NCI-H1105 treated with DMSO at 0.1 percent for 48 hours (cell line): Measurements from ENCODE around the gene EXOSC7.
"Not testable (repeated sequence)": the region's sequence is repeated elsewhere in the genome, so short reads cannot be mapped to it uniquely, and the experiment has no call there.

Experiments used
- DNase-seq: peaks from one replicate; lab custom pipeline; 2025; lab: John Stamatoyannopoulos, UW

Gene EXOSC7

DNA sequence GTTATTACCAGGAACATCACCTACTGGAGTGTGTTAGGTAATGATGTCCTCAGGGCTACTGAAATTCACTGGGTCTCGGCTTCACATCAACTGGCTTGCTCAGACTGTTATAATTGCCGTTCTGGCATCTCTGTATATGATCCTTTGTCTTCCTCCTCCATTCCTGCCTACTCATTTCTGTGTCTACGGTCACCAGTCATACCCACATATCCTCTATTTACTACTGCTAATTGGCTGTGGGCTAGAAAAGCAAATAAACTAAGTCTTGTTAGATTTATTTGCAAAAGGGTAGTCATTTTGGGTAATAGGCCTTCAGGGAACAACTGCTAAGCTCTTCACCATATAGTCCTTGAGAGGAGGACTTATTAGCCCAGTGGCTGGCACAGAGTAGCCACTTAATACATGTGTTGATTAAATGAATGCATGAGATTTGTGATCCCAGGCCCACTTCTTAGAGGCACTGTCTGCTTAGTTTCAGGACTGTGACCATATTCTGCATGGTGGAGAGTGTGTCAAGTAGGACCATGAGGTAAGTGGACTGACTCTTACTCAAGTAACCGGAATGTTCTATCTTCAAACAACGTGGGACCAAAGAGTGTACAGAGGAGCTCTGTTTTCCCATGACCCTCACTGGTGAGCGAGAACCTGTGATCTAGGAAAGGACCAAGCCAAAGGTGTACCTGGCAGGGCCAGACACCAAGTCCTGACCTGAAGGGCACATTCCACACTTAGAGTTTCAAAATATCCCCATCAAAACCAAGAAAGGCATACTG lies 13.2 kb upstream of the EXOSC7 start:
- DNase-seq, result no peak

DNA sequence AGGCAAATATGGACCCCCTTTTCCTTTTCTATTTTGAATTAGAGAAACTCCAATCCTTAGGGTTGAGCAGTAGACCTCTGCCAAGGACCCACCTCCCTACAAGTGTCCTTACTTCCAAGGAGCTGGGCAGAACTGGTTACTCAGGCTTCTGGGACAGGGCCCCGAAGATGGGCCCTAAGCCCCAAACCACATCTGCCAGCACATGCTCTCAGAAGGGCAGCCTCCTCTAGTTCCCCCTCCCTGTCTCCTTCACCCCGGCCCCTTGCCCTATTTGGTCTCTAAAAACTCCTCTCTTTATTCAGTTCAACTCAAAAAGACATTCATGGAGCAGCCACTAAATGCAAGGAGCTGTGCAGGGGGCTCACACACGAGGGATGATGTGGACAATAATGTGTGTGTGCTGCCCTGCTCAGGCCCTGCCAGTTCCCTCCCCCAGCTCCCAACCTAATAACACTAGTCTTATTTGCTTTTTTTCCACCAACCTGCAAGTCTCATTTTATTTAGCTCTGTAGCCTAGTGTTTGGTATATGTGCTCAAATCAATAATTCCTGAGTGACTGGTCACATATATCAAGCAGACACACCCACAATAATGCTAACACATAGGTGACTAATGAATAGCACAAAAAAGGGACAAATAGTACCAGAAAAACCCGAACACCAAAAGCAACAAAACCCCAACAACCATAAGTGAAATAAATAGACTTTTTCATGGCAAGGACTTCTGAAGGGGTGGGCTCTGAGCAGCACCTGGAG lies 12.3 kb upstream of the EXOSC7 start:
- DNase-seq, result no peak

DNA sequence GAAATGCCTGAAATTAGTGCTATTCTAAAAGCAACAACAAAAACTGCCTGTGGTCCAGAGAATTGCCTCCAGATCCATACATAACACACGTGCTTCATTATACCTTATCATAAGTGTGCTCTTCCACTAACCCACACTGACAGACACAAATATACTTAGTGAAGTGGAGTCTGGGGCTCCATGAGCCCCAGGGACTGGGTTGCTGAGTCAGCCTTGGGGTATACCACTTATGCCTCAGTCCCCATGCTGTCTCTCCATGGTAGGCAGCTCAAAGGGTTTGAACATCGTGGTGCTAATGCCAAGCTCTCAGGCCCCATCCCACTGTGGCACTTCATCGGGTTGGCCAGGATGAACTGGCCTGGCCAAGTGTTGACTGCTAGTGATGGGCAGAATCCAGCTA lies 10.9 kb upstream of the EXOSC7 start:
- no peak for DNase-seq

DNA sequence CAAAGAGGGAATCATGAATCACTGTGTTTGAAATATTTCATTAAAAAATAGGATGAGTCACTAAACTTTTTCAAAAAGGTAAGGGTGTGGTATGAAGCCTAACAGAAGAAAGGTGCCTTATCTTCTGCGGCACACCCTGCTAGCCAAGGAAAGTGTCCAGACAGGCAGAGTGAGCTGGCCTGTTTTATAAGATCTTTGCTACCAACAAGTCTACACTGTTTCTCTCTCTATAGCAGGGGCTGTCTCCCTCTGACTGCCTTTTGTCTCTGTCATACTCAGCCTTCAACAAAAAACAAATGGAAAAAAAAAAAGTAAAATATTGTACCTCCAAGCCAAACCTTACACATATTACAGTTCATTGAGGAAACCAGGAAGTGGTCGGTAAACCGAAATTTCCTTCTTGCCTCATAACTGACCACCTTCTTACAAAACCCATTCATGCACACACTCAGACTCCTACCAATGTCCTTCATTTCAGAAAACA lies 9.2 kb upstream of the EXOSC7 start:
- DNase-seq, result no peak

DNA sequence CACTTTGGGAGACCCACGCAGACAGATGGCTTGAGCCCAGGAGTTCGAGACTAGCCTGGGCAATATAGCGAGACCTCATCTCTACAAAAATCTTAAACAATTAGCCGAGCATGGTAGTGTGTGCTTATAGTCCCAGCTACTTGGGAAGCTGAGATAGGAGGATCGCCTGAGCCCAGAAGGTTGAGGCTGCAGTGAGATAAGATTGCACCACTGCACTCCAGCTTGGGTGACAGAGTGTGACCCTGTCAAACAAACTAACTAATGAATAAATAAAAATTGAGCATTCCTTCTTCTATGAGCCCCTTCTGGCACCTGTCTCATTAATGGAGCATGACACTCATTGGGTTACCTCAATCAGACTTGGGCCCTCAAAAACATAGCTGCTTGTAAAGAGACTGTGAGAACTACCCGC lies 7.6 kb upstream of the EXOSC7 start:
- no peak for DNase-seq

DNA sequence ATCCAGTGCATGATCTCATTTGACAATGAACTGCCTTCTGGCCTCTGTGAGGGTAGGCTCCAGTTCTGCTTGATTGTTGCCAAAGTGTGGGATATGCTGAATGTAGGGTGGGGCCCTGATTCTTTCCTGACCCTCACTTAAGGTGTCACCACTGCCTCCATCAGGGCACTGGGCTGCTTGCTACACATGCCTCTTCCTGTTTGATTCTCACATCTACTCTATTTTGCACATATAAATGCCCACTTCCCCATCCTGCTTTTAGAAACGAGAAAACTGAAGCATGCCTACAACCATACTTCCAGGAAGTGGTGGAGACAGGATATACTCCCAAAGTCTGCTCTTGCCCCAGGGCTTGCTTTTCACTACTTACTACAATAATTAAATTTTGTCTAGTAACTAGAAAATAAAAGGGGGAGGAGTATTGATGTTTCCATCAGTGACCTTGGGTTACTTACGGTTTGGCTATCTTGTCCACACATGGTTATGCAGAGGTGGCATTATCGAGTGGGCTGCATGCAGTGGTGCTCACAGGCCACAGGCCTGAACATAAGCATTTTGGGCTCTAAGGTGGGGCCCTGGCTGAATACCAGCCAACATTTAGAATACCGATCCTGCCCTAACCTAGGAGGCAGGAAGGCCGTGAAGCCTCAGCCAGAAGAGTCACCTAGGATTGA lies 6.8 kb upstream of the EXOSC7 start:
- DNase-seq, result no peak

DNA sequence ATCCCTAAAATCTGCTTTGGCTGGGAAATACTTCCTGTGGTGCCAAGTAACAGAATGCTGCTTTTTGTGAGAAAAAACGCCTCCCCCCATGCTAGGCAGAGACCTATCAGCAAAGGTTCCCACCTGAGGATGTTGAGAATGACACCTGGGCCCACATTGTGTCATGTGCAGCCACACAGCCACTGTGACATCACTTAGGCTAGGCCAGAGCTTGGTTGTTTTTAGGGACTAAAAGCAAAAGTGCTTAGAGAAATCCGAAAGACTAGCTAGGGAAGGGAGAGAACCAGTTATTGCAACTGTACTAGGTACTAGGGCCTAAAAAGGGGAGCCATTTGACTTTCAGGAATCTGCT lies 6.2 kb upstream of the EXOSC7 start:
- DNase-seq, result no peak

DNA sequence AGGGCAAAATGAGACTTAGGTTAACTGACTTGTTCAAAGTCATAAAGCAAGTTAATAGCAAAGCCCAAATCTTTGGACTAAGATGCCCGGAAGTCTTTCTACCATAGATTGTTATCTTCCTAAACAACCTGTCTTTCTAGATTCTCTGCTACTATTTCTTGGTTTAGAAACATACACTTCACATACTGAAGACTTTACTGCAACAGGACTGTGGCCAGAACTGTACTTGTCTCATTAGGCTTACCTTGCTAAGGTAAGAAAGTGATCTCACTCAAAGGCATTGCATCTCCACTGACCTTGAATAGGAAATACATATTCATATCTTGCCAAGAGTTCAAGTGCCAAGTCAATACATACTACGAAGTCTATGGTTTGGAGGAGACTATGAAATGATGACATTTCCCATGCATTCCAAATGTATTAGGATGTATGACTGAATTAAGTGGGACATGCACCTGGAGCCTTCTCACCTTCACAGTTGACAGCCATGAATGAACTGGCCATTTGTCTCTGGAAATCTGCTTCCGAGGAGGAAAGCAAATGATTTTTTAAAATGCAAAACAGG lies 5.0 kb upstream of the EXOSC7 start:
- DNase-seq, result no peak

DNA sequence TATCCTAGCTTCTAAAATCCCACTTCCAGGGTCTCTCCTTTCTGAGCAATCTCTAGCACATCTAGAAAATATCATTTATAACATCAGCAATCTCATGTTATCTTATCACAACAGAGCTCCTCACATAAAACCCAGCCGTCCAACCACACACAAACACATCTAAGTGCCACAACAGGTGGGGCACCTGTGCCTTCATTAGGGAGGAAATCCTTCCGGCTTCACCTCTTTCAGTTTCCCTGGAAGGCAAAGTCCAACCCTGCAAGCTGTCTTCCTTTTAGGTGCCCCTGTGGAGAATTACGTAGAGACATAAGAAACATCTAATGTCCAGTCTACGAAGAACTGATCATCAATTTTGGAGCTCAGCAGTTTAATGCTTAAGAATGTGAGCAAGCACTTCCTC lies 1.6 kb upstream of the EXOSC7 start:
- DNase-seq, result no peak

DNA sequence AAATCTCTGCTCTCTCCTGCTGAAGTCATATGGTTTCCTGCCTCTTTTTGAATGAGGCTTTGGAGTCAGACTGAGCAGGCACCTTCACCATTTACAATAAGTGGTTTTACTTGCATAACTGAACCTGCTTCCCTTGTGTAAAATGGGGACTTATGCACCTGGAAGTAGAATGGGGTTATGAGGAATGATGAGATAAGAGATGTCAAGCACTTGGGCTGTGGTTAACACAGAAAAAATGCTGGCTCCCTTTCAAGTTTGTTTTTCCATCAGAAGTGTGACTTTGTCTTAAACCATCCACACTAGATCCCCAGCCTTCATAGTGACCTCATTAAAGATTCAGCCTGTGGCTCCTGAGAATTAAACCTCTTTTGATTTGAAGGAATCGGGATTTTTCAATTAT lies 5.2 kb downstream of the EXOSC7 start:
- no peak for DNase-seq

DNA sequence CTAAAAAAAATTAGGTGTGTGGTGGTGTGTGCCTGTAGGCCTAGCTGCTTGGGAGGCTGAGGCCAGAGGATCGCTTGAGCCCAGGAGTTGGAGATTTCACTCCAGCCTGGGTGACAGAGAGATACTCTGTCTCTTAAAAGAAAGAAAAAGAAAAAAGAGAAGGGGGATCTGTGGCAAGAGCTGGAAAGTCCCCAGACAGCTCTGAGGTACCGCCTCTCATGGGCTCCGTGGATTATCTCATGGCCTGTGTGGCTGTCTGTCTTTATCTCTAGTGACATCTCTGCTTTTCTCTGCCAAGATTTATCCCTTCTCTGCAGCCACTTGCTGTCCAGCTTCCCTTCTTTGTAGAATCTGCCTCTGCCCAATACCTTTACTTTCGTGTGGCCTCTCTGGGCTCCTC lies 5.7 kb downstream of the EXOSC7 start:
- no peak for DNase-seq

DNA sequence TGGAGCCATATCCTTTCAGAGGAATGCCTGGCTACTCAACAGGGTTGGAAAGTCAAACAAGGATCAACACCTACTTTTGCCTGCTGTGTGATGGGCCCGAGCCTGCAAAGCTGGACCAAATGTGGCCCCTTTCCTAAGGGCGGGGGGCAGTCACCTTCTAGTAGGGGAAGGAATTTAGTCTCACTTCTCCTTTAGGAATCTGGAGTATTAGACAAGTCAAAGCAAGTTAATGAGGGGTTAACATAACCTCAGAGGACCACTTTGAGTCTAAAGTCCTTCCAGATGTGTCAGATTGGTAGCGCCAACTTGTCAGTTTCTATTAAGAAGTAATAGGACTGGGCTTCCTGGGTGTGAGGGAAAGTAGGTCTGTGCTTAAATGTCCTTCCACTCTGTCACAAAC lies 6.8 kb downstream of the EXOSC7 start:
- DNase-seq, result no peak

DNA sequence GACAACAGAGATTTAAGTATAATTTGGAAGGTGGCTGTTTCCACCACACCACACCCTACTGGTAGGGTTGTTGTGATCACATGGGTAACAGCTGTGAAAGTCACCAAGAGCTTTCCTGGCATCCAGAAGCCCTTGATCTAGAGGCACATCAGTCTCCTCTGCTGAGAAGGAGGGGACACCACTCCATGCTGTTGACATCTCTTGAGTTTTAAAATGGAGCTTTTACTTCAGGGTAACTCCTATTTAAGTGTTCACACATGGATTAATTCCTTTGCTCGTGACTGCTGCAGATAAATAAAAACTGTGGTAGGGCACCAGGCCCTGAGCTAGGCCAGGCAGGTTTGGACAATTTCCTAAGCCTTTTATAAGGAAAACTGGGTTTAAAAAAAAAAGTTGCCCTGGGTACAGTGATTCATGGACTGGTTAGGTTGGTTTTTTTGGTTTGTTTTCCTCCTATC lies 7.5 kb downstream of the EXOSC7 start:
- no peak for DNase-seq

DNA sequence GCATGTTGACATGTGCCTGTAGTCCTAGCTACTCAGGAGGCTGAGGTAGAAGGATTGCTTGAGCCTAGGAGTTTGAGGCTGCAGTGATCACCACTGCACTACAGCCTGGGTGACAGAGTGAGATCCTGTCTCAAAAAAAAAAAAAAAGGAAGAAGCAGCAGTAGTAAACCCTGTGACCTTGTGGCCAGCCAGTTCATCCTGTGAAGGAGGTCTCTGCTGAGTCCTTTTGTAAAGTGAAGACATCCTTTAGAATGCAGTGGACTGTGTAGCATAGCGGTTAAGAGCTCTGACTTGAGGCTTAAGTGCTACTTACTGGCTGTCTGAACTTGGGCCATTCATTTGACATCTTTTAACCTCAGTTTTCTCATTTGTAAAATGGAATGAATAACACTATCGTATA lies 8.3 kb downstream of the EXOSC7 start:
- DNase-seq, result no peak

DNA sequence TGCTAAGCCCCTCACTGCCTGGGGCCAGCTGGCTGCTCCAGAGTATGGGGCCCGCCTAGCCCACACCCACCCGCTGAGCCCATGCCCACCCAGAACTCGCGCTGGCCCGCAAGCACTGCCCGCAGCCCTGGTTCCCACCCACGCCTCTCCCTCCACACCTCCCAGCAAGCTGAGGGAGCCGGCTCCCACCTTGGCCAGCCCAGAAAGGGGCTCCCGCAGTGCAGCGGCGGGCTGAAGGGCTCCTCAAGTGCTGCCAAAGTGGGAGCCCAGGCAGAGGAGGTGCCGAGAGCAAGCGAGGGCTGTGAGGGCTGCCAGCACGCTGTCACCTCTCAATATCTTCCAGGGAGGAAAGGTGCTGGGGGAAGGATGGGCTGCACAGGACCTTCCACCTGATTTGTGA lies 10.3 kb downstream of the EXOSC7 start:
- not testable (repeated sequence) for DNase-seq

DNA sequence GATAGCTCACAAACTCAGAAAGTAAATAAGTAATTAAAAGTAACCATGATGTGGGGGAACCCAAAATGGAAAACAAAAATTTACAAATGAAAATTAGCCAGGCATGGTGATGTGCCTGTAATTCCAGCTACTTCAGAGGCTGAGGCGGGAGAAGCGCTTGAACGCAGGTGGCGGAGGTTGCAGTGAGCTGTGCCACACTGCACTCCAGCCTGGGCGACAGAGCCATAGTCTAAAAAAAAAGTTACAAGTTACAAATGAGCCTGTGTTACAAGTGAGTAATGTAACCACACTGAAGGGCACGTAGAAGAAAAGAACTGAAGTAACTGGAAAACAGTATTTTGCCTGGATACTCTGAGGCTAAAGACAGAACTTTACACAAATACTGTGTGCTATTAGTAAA lies 11.3 kb downstream of the EXOSC7 start:
- no peak for DNase-seq

DNA sequence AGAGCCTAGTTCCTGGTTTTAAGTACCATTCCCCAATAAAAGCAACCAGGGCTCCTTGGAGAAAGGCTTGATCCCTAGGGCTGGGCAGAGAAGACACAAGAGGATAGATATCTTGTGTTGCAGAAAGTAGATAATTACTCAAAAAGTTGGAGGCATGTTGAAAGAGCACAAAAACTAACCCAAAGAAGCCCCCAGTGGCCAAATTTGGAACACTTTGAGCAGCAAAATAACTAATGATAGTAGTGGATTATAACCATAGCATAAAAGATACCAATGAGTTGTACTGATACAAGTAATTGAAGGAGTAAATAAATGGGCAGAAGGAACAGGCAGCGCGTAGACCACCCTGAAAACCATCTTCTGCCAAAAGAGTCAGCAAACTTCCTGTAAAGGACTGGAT lies 12.0 kb downstream of the EXOSC7 start:
- no peak for DNase-seq

DNA sequence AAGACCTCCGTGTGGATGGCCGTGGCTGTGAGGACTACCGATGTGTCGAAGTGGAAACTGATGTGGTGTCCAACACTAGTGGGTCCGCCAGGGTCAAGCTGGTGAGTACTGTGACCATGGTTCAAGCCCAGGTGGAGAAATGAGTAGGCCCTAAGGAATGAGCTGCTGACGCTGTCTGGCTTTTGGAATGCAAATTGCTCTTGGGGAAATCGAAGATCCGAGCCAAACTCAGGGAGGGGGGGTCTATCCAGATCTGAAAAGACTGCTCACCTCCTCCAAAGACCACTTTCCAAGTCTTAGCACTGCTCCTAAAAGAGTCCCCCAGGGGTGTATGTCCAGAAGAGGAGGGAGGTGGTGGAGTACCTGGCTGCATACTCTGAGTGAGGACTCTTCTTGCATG lies 13.1 kb downstream of the EXOSC7 start:
- DNase-seq, result no peak

DNA sequence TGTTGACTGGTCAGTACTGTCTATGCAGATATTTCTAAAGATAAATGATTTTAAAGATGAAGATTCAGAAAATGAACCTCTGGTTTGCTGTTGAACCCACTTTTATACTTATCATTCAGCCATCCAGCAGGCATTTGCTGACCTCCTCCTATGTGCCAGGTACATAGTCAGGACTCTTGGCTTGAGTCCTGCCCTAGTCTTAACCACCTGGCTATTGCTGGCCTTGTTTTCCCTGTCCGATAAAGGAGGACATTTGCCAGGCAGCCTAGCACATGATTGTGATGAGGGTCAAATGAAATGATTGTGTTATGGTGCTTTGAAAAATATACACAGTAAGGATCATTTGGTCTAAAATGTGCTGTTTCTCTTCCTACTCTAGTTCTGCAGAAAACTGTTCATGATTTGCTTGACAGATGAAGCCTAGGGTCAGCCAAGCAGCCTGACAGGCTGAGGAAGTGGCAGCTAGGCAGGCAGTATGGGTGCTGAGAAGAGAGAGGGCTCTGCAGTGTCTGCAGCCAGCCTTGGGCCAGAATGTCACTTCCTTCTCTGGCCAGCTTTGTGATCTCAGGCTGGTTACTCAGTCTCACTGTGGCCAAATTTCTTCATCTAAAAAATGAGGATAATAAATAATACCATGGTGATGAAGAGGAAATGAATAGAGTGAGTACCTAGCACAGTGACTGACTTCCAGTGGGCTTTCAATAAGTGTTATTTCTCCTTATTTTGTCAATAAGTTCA lies 13.8 kb downstream of the EXOSC7 start:
- no peak for DNase-seq

DNA sequence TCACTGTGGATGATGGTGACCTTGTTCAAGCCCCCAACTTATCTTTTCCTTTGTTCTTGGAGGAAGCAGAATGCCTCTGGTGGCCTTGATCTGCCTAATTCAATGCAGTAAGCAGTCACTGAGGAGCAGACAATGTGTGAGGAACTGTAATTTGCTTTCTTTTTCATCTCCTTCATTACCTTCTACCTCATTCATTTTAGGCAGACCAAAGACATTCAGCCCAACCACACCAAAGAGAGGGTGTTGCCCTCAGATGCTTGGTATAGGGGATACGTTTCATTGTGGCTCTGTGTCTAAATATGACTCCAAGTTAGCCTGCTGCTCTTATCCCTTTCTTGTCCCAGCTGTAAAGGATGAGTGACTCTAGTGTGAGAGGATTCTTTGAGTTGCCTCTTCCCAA lies 15.3 kb downstream of the EXOSC7 start:
- DNase-seq, result no peak

DNA sequence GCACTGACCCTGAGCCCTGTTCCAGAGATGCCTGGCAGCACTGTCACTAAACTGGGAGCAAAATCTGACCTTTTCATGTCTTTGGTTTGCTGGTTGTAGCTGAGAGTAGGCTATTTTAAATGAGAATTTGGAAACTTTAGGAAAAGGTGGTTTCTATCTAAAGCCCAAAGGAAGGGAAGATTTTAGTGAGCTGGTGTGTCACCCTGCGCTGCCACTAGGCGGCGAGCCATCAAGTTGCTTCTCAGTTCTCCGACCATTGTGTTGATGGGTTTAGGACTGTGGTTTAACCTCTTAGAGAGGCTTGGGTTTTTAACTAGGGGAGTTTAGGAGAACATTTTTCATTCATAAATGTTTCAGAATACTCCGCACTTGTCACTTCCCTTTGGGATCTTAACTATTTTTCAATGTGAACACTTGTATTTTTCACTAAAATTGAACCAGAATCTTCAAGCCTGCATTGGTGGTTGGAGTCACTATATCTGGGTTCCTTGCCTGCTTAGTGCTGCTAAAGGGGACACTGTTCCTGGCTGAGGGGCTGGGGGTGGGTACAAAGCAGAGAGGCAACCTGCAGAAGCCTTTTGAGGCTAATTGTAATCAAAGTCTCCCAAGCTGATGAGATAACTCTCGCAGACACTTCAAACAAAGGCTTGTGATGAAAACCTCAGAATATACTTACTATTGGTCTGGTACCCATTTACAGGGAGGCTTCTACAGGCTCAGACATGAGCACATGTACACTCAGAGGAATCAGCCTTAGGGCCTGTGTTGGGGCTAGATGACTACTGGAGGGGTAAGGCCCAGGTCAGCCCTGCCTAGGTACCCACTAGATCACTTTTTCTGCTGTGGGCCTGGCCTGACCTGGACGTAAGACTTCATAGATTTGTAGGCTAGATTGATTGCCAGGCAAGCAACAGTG lies 16.8 kb downstream of the EXOSC7 start:
- DNase-seq, result no peak
